Trophoblast cell (in vitro differentiated cells and primary cell): Measurements from ENCODE around the gene HS6ST3.

Experiments used
- DNase-seq, 2 donors: peaks; one replicate each; pipeline ENCODE4 v3.0.0-alpha.2; 2016
- H2AFZ ChIP-seq: 2 replicates; pipeline ENCODE4 v1.6.1; 2013; ENCODE audit warnings: low read length, moderate library complexity, mild to moderate bottlenecking; ENCODE audit not compliant: insufficient read depth, poor library complexity
- H2AK5ac ChIP-seq: 2 replicates; pipeline ENCODE4 v1.6.1; 2013; ENCODE audit warnings: mild to moderate bottlenecking, low read length
- H2BK120ac ChIP-seq: 2 replicates; pipeline ENCODE4 v1.6.1; 2013; ENCODE audit warnings: low read length, mild to moderate bottlenecking, moderate library complexity; ENCODE audit not compliant: insufficient read depth, poor library complexity
- H2BK12ac ChIP-seq: 2 replicates; pipeline ENCODE4 v1.6.1; 2013; ENCODE audit warnings: mild to moderate bottlenecking, low read length, moderate library complexity
- H2BK5ac ChIP-seq: 2 replicates; pipeline ENCODE4 v1.6.1; 2013; ENCODE audit warnings: low read length, low read depth, moderate library complexity, mild to moderate bottlenecking; ENCODE audit not compliant: poor library complexity
- H3K14ac ChIP-seq: 2 replicates; pipeline ENCODE4 v1.6.1; 2013; ENCODE audit warnings: mild to moderate bottlenecking, low read length
- H3K18ac ChIP-seq: 2 replicates; pipeline ENCODE4 v1.6.1; 2013; ENCODE audit warnings: mild to moderate bottlenecking, low read length
- H3K23ac ChIP-seq: 2 replicates; pipeline ENCODE4 v1.6.1; 2013; ENCODE audit warnings: low read length
- H3K27ac ChIP-seq: 2 replicates; pipeline ENCODE4 v1.5.1; 2013; ENCODE audit warnings: low read depth, mild to moderate bottlenecking, inconsistent platforms, low read length, moderate library complexity
- H3K27me3 ChIP-seq: 2 replicates; pipeline ENCODE4 v1.6.1; 2013; ENCODE audit warnings: inconsistent platforms, mild to moderate bottlenecking, low read length, moderate library complexity; ENCODE audit not compliant: insufficient read depth
- H3K36me3 ChIP-seq, 2 experiments: 1 replicate in 1 of 2; 2 replicates in 1 of 2; pipeline ENCODE4 v1.6.1; 2013; ENCODE audit warnings: low read length in 2 of 2, mild to moderate bottlenecking in 2 of 2, moderate library complexity in 1 of 2; ENCODE audit not compliant: insufficient read depth in 2 of 2, control insufficient read depth in 1 of 2
- H3K4ac ChIP-seq: 2 replicates; pipeline ENCODE4 v1.6.1; 2013; ENCODE audit warnings: low read depth, mild to moderate bottlenecking, low read length, moderate library complexity
- H3K4me1 ChIP-seq, 2 experiments: 1 replicate in 1 of 2; 2 replicates in 1 of 2; pipeline ENCODE4 v1.6.1; 2013; ENCODE audit warnings: low read length in 2 of 2, mild to moderate bottlenecking in 2 of 2, moderate library complexity in 1 of 2; ENCODE audit not compliant: insufficient read depth in 2 of 2, control insufficient read depth in 1 of 2
- H3K4me2 ChIP-seq: 2 replicates; pipeline ENCODE4 v1.6.1; 2013; ENCODE audit warnings: inconsistent platforms, mild to moderate bottlenecking, low read length, moderate library complexity
- H3K4me3 ChIP-seq: 2 replicates; pipeline ENCODE4 v1.5.1; 2013; ENCODE audit warnings: mild to moderate bottlenecking, low read depth, low read length, inconsistent platforms
- H3K79me1 ChIP-seq: one replicate; pipeline ENCODE4 v1.6.1; 2013; ENCODE audit warnings: low read length
- H3K79me2 ChIP-seq: 2 replicates; pipeline ENCODE4 v1.6.1; 2013; ENCODE audit warnings: low read length, mild to moderate bottlenecking; ENCODE audit not compliant: control insufficient read depth, insufficient read depth, poor library complexity
- H3K9ac ChIP-seq: 2 replicates; pipeline ENCODE4 v1.6.1; 2013; ENCODE audit warnings: mild to moderate bottlenecking, low read length
- H3K9me3 ChIP-seq: 2 replicates; pipeline ENCODE4 v1.6.1; 2013; ENCODE audit warnings: low read depth, mild to moderate bottlenecking, control low read depth, inconsistent platforms, low read length; ENCODE audit not compliant: insufficient read depth
- H4K12ac ChIP-seq: 2 replicates; pipeline ENCODE4 v1.6.1; 2013; ENCODE audit warnings: low read depth, mild to moderate bottlenecking, low read length, moderate library complexity
- H4K8ac ChIP-seq: 2 replicates; pipeline ENCODE4 v1.6.1; 2013; ENCODE audit warnings: low read depth, mild to moderate bottlenecking, low read length, moderate library complexity
- H4K91ac ChIP-seq: one replicate; pipeline ENCODE4 v1.6.1; 2013; ENCODE audit warnings: low read depth, mild to moderate bottlenecking, low read length, moderate library complexity
- WGBS: extraction: QIAGEN DNeasy Blood & Tissue Kit; methylation state at CpG from one replicate; pipeline ENCODE4 v1.1.7; 2013; ENCODE audit warnings: missing lambda C conversion rate; ENCODE audit not compliant: insufficient read length, insufficient coverage; ENCODE audit errors: extremely low coverage; 5-methylcytosine and 5-hydroxymethylcytosine counted together

The HS6ST3 gene

GRCh38 chr13:96193728-96194310, 103.9 kb downstream of the HS6ST3 start:
- Histone ChIP-seq H4K8ac (no peak overlapping the region), H3K4me2 (no peak overlapping the region), H3K4me3 (no peak overlapping the region), H2BK5ac (no peak overlapping the region), H2AFZ (no peak overlapping the region), H4K91ac (no peak overlapping the region), H3K9me3 (peaks cover 5% of the 10 kb centered on the region), H3K79me1 (no peaks in the 10 kb centered on the region), H3K4me1 (peaks cover 0 to 2% of the 10 kb centered on the region in 2 experiments), H3K4ac (no peak overlapping the region), H3K18ac (no peak overlapping the region), H3K14ac (no peak overlapping the region), H2BK12ac (no peak overlapping the region), H4K12ac (no peak overlapping the region), H3K27me3 (no peaks in the 10 kb centered on the region), H3K9ac (no peak overlapping the region), H2BK120ac (no peak overlapping the region), H3K36me3 (no peaks in the 10 kb centered on the region), H3K79me2 (no peaks in the 10 kb centered on the region), H2AK5ac (no peak overlapping the region), H3K27ac (no peak overlapping the region), H3K23ac (no peak overlapping the region)
- no CpG with 5 or more reads among the region's 5 CpGs for WGBS
- DNase-seq = no peak

GRCh38 chr13:96198038-96198437, 108.1 kb downstream of the HS6ST3 start:
- Histone ChIP-seq H3K4ac (no peak overlapping the region), H2AK5ac (no peak overlapping the region), H3K23ac (no peak overlapping the region), H3K18ac (no peak overlapping the region), H2BK12ac (no peak overlapping the region), H3K27ac (no peak overlapping the region), H2BK120ac (no peak overlapping the region), H4K91ac (no peak overlapping the region), H3K79me2 (no peaks in the 10 kb centered on the region), H3K4me3 (no peak overlapping the region), H3K4me2 (no peak overlapping the region), H3K9ac (no peak overlapping the region), H3K36me3 (no peaks in the 10 kb centered on the region), H4K12ac (no peak overlapping the region), H3K14ac (no peak overlapping the region), H3K9me3 (peaks cover 5% of the 10 kb centered on the region), H3K4me1 (no peaks in the 10 kb centered on the region), H4K8ac (no peak overlapping the region), H2BK5ac (no peak overlapping the region), H3K27me3 (no peaks in the 10 kb centered on the region), H2AFZ (no peak overlapping the region), H3K79me1 (no peaks in the 10 kb centered on the region)
- no CpG with 5 or more reads among the region's 5 CpGs for WGBS
- no peak for DNase-seq

GRCh38 chr13:96199315-96199714, 109.4 kb downstream of the HS6ST3 start:
- H4K8ac ChIP-seq = no peak overlapping the region

GRCh38 chr13:96200810-96201209, 110.9 kb downstream of the HS6ST3 start:
- Histone ChIP-seq H2BK5ac (no peak overlapping the region), H3K9me3 (peaks cover 5% of the 10 kb centered on the region), H3K4me1 (no peaks in the 10 kb centered on the region), H3K27me3 (no peaks in the 10 kb centered on the region), H3K4me3 (no peak overlapping the region), H3K79me1 (no peaks in the 10 kb centered on the region), H3K4ac (no peak overlapping the region), H4K91ac (no peak overlapping the region), H3K9ac (no peak overlapping the region), H2BK120ac (no peak overlapping the region), H3K4me2 (no peak overlapping the region), H3K27ac (no peak overlapping the region), H3K14ac (no peak overlapping the region), H3K18ac (no peak overlapping the region), H2AK5ac (no peak overlapping the region), H2BK12ac (no peak overlapping the region), H4K8ac (no peak overlapping the region), H4K12ac (no peak overlapping the region), H3K23ac (no peak overlapping the region), H3K79me2 (no peaks in the 10 kb centered on the region), H3K36me3 (no peaks in the 10 kb centered on the region), H2AFZ (no peak overlapping the region)
- no peak for DNase-seq
- WGBS = no CpG with 5 or more reads among the region's 6 CpGs

More at GRCh38 chr13:96199315-96199714, 109.4 kb downstream of the HS6ST3 start:
- Histone ChIP-seq H3K23ac (no peak overlapping the region), H3K9me3 (peaks cover 5% of the 10 kb centered on the region), H2AFZ (no peak overlapping the region), H3K18ac (no peak overlapping the region), H3K4me1 (no peaks in the 10 kb centered on the region), H3K27me3 (no peaks in the 10 kb centered on the region), H3K9ac (no peak overlapping the region), H3K14ac (no peak overlapping the region), H2BK5ac (no peak overlapping the region), H3K4me2 (no peak overlapping the region), H2BK12ac (no peak overlapping the region), H3K79me1 (no peaks in the 10 kb centered on the region), H3K27ac (no peak overlapping the region), H3K79me2 (no peaks in the 10 kb centered on the region), H4K12ac (no peak overlapping the region), H3K4me3 (no peak overlapping the region), H4K91ac (no peak overlapping the region), H2BK120ac (no peak overlapping the region), H3K36me3 (no peaks in the 10 kb centered on the region), H2AK5ac (no peak overlapping the region), H3K4ac (no peak overlapping the region)
- WGBS = no CpG with 5 or more reads among the region's 3 CpGs
- no peak for DNase-seq
